NCI-H146 treated with DMSO at 0.1 percent for 48 hours (cell line): ENCODE results near the gene OPHN1.
"Not testable (repeated sequence)": the region's sequence is repeated elsewhere in the genome, so short reads cannot be mapped to it uniquely, and the experiment has no call there.

Experiments
- DNase-seq: peaks from one replicate; lab custom pipeline; 2025; ENCODE audit not compliant: unreplicated experiment; lab: John Stamatoyannopoulos, UW

Gene OPHN1

DNA sequence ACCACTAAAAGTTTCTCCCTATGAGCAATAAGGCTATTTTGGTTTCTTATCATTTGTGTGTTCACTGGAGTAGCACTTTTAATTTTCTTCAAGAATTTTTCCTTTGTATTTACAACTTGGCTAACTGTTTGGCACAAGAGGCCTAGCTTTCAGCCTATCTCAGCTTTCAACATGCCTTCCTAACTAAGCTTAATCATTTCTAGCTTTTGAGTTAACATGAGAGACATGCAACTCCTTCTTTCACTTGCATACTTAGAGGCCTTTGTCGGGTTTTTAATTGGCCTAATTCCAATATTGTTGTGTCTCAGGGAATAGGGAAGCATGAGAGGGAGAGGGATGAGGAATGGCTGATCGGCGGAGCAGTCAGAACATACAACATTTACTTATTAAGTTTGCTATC is 349.8 kb downstream of the OPHN1 start:
- no peak for DNase-seq

- DNase-seq, result no peak
Measured at GRCh38 chrX:68079961-68080360, 353.3 kb downstream of the OPHN1 start.

GRCh38 chrX:68078801-68079200 is 354.5 kb downstream of the OPHN1 start:
- DNase-seq, result not testable (repeated sequence)

DNA sequence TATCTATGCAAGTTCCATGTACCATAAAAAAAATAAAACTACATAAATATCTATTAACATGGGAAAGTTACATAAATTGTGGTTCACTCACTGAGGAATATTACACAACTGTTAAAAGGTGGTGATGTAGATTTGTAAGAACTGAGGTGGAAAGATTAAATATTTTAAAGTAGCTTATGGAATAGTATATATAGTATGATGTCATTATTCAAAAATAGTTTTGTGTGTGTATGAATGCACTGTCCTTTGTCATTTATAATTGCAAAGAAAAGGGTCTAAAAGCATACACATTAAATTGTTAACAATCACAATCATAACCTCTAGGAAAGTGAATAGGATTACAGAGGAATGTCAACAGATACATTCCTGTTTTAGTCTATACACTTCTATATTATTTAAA is 355.9 kb downstream of the OPHN1 start:
- DNase-seq, result no peak

DNA sequence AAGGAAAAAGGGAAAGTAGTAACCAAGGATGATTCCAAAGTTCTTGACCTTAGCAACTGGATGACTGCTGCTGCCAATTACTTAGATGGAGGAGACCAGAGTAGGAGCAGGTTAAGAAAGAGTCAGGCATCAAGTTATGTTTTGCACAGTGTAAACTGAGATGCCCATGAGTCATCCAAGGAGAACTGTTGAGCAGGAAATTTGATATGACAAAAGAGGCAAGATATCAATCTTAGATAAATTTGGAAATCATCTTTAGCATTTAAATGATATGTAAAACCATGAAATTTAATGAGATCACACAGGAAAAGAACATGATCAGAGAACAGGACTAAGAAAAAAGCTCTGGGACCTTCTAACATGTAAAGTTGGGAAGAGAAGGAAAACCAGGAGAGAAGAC is 361.3 kb downstream of the OPHN1 start:
- DNase-seq, result no peak

DNA sequence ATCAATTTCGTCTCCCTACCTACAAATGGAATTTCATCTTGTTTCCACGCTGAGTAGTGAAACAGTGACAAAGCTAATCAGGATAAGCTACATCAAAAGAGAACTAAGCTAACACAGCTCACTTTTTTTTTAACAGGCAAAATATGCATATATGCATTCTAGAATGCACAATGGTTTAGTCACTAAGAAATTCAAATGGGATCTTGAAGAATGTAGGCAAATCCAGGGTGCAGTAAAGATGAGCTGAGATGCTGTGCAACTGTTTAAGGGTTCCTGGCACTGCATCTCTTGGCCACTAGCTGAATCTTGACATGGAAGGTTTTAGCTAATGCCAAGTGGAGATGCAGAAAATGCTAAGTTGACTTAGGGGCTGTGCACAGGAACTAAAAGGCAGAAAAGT is 363.2 kb downstream of the OPHN1 start:
- not testable (repeated sequence) for DNase-seq

GRCh38 chrX:68061206-68061535 is 372.1 kb downstream of the OPHN1 start:
- DNase-seq, result no peak

DNA sequence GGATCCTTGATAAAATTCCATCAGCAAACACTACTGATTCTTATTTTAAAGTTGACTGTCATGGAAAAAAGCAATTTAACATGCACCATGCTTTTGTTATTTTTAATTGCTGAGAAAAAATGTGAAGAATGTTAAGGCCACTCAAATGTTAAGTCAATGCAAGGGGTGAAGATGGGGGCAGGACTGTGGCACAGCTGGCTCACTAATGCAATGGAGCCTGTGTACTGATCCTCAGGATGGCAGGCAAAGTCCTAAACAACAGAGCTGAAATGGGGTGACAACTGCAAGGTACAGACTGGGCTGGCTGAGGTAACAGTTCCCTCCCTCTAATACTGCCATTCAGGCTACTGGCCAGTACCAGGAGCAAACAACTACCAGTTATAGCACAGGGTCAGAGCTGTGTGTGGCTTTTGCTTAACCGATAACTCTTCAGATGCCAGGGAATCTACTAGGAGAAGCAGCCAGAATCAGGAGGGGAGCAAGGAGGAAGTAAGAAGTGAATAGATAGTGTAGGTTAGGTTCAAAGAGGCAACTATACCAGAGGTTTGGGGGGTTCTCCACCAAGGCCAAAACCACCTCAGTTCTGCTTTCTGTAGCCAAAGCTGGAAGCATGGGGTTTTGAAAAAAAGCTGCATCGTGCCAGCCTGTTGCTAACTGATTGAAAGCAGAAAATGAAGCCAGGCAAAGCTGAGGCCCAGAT is 372.6 kb downstream of the OPHN1 start:
- DNase-seq, result no peak

DNA sequence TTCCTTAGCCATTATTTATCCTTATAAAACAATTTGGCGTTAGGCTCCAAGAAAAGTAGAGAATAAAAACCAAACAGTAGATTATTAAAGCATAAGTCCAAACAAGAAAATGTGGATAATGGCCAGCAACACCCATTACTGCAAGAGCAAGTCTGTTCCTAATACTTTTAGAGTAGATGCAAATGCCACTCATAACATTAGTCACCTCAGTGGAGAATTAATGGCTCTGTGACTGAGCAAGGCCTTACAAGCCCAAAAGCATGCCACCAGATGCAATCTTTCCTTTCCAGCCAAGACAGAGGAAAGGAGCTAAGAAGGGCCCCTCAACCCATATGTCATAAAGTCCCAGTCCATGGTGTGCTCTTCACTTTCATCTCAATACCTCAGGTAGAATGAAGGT is 373.8 kb downstream of the OPHN1 start:
- DNase-seq, result no peak

DNA sequence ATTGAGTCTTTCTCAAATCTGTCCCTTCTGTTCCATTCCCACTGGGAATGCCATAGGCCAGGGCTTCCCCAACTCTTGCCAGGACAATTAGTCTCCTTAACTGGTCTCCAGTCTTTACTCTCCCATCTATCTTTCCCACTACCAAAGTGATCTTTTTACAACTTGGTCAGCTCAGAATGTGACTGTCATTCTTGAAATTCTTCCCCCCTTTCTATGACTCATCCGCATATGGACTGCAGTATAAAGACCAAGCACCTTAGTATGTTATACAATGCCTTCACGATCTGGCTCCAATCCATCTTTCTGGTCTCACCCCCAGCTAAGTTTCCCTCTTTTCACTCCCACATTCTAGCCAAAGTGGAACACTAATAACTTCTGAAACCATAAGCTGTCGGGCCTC is 383.8 kb downstream of the OPHN1 start:
- DNase-seq, result no peak

GRCh38 chrX:68048774-68049173 is 384.5 kb downstream of the OPHN1 start:
- DNase-seq, result no peak

GRCh38 chrX:68045008-68045577 is 388.2 kb downstream of the OPHN1 start:
- DNase-seq, result no peak

GRCh38 chrX:68043713-68044438 is 389.4 kb downstream of the OPHN1 start:
- DNase-seq, result no peak

DNA sequence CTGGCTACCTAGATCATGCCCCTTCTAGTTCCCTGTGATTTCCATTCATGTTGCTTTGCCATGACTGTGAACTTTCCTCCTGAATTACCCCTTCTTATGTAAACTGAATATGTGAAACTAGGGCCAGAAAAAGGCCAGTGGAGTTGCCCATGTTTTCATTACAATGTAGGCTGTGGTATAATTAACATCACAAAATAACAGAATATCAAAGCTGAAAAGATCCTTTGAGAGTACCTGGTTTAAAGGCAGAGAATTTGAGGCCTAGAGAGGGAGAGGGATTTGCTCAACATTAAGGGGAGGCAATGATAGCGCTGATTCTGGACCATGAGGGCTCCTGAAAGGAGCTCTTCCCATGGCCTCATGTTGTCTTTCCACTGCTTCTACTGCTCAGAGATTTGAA is 392.2 kb downstream of the OPHN1 start:
- no peak for DNase-seq

DNA sequence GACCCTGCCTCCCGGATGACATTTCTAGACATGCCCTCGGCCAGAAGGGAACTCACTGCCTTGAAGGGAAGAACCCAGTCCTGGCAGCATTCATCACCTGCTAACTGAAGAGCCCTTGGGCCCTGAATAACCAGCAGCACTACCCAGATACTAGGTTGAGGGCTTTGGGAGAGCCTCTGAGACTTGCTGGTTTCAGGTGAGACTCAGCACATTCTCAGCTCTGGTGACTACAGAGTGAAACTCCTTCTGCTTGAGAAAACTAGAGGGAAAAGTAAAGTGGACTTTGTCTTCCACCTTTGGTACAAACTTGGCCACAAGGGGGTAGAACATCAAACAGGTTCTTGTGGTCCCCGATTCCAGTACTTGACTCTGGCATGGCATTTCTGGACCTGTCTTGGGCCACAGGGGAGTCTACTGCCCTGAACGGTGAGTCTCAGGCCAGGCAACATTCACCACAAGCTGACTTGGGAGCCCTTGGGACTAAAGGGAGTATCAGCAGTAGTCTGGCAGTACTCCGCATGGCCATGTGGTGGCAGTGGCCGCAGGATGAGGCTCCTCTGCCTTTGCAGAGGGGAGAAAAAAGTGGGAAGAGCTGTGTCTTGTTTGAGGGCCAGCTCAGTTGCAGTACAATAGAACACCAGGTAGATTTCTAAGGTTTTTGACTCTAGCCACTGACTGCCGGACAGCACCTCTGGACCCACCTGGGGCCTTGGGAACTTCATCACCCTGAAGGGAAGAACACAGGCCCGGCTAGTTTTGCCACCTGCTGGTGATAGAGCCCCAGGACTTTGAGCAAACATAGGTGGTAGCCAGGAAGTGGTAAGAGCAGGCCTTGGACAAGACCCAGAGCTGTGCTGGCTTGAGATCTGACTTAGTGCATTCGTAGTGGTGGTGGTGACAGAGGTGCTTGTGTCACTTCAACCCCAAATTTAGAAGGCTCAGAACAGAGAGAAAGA is 414.8 kb downstream of the OPHN1 start:
- DNase-seq, result no peak

GRCh38 chrX:67998540-67998939 is 434.8 kb downstream of the OPHN1 start:
- no peak for DNase-seq
